ENCODE data around the gene SCUBE1. TPM values are rescaled to one million over a fixed set of nuclear protein-coding genes. Genes with fewer than 3 reads are reported as not detected.

The SCUBE1 gene
- total RNA-seq, 4 donors from 2014 or later, result 81.3 to 214 (median 141) TPM

GRCh38 chr22:43314611-43315010 is 28.6 kb downstream of the SCUBE1 start:
- no peaks in the 10 kb centered on the region for H3K27me3 ChIP-seq
- peak overlapping the region in 2 of 4 donors; percentile 8 to 57 for H3K27ac ChIP-seq
- peaks cover 0 to 40% (median 0%) of the 10 kb centered on the region in 4 donors for H3K4me1 ChIP-seq
- TF ChIP-seq CTCF (IDR thresholded peaks at IDR 0.05), result no peak
- no peak for TF ChIP-seq EP300 (IDR thresholded peaks at IDR 0.05)
- no peak for TF ChIP-seq POLR2A (IDR thresholded peaks at IDR 0.05)
- H3K4me3 ChIP-seq, result no peak overlapping the region
- no peaks in the 10 kb centered on the region for H3K9me3 ChIP-seq
- DNase-seq (ENCODE audit: low spot score in 2 of 2), result no peak
- 82 to 83% methylated on average over 5 of the region's 5 CpGs for WGBS, 2 donors
- no peaks in the 10 kb centered on the region for H3K36me3 ChIP-seq

GRCh38 chr22:43313890-43314474 is 29.2 kb downstream of the SCUBE1 start:
- no peak for TF ChIP-seq CTCF (IDR thresholded peaks at IDR 0.05)
- no peak for TF ChIP-seq EP300 (IDR thresholded peaks at IDR 0.05)
- no peak for TF ChIP-seq POLR2A (IDR thresholded peaks at IDR 0.05)
- no peak for DNase-seq (ENCODE audit: low spot score in 2 of 2)
- 61 to 70% methylated on average over 7 of the region's 7 CpGs for WGBS, 2 donors
- Histone ChIP-seq H3K36me3 (no peaks in the 10 kb centered on the region), H3K27me3 (no peaks in the 10 kb centered on the region), H3K9me3 (no peaks in the 10 kb centered on the region), H3K4me3 (no peak overlapping the region), H3K27ac (peak overlapping the region in 3 of 4 donors; percentile 50 to 62 (median 57)), H3K4me1 (peaks cover 0 to 45% (median 0%) of the 10 kb centered on the region in 4 donors)

- DNase-seq (ENCODE audit: low spot score in 2 of 2), result peak; percentile 84 to 92
- TF ChIP-seq EP300 (IDR thresholded peaks at IDR 0.05) (peak in 1 of 2 donors; percentile 91), POLR2A (IDR thresholded peaks at IDR 0.05) (no peak)
- Histone ChIP-seq H3K4me3 (no peak overlapping the region), H3K27me3 (no peaks in the 10 kb centered on the region), H3K4me1 (peaks cover 0 to 45% (median 0%) of the 10 kb centered on the region in 4 donors), H3K36me3 (no peaks in the 10 kb centered on the region), H3K27ac (peak overlapping the region in 3 of 4 donors; percentile 50 to 62 (median 57)), H3K9me3 (no peaks in the 10 kb centered on the region)
- 47% methylated on average over 6 of the region's 6 CpGs for WGBS, 2 donors
Measured at GRCh38 chr22:43313244-43313889, 29.8 kb downstream of the SCUBE1 start.

- no peak for DNase-seq (ENCODE audit: low spot score in 2 of 2)
- Histone ChIP-seq H3K36me3 (no peaks in the 10 kb centered on the region), H3K9me3 (no peaks in the 10 kb centered on the region), H3K27ac (peak overlapping the region in 2 of 4 donors; percentile 25 to 57), H3K4me1 (peaks cover 0 to 45% (median 2%) of the 10 kb centered on the region in 4 donors), H3K4me3 (no peak overlapping the region), H3K27me3 (no peaks in the 10 kb centered on the region)
- TF ChIP-seq POLR2A (IDR thresholded peaks at IDR 0.05) (no peak), CTCF (IDR thresholded peaks at IDR 0.05) (no peak), EP300 (IDR thresholded peaks at IDR 0.05) (no peak)
- 84 to 91% methylated on average over 10 of the region's 10 CpGs for WGBS, 2 donors
Measured at GRCh38 chr22:43312608-43313007, 30.6 kb downstream of the SCUBE1 start.

GRCh38 chr22:43310798-43311197 is 32.4 kb downstream of the SCUBE1 start:
- DNase-seq (ENCODE audit: low spot score in 2 of 2), result no peak
- H3K27ac ChIP-seq, result no peak overlapping the region
- no peaks in the 10 kb centered on the region for H3K36me3 ChIP-seq
- WGBS, 2 donors, result 97 to 100% methylated on average over 1 of the region's 1 CpG
- H3K9me3 ChIP-seq, result no peaks in the 10 kb centered on the region
- H3K27me3 ChIP-seq, result no peaks in the 10 kb centered on the region
- H3K4me3 ChIP-seq, result no peak overlapping the region
- TF ChIP-seq EP300 (IDR thresholded peaks at IDR 0.05) (no peak), POLR2A (IDR thresholded peaks at IDR 0.05) (no peak), CTCF (IDR thresholded peaks at IDR 0.05) (no peak)
- peaks cover 0 to 55% (median 3%) of the 10 kb centered on the region in 4 donors for H3K4me1 ChIP-seq
